ENCODE results near the gene TBCE.

The TBCE gene

DNA sequence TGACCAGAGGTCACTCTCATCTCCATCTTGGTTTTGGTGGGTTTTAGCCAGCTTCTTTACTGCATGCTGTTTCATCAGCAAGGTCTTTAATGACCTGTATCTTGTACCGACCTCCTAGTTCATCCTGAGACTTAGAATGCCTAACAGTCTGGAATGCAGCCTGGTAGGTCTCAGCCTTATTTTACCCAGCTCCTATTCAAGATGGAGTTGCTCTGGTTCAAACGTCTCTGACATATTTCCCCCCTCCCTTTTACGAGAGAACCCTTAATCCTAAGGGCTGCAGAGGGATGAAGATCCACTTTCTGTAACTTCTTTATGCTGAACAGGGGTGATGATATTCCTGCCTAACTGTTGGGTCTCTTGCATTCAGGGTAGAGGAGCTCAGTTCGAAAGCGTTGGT is 43.2 kb downstream of the TBCE start:
- DNase-seq = no peak

GRCh38 chr1:235411489-235412486 is 44.6 kb downstream of the TBCE start:
- DNase-seq = no peak

GRCh38 chr1:235415008-235415904 is 48.0 kb downstream of the TBCE start:
- peak; percentile 68 to 75 for DNase-seq

GRCh38 chr1:235416662-235417049 is 49.4 kb downstream of the TBCE start:
- DNase-seq = no peak

DNA sequence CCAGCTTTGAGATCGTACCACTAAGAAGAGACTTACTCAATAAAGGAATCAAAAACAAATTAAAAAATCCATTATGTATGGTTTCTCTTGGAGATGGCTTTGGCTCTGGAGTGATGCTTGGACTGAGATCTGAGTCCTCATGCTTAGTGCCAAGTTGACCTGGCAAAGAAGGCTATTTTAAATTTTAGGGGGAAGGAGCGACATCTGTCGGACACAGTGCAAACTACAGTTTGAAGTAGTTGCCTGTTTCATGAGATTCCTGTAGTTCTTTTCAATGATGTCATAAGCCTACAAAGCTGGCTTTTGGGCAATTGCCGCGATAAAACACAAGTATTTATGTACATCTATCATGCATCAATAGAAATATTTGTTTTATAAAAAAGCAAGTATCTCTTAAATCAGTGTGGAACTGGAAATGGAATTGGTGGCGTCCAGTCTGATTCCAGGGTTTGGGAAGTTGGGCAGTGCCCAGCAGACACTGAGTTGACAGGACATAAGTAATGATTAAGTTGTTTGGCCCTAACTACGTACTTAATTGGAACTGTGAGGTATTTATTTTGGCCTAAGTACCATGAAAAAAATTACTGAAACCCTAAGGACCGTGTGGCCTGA is 50.0 kb downstream of the TBCE start:
- peak; percentile 58 to 77 for DNase-seq

DNA sequence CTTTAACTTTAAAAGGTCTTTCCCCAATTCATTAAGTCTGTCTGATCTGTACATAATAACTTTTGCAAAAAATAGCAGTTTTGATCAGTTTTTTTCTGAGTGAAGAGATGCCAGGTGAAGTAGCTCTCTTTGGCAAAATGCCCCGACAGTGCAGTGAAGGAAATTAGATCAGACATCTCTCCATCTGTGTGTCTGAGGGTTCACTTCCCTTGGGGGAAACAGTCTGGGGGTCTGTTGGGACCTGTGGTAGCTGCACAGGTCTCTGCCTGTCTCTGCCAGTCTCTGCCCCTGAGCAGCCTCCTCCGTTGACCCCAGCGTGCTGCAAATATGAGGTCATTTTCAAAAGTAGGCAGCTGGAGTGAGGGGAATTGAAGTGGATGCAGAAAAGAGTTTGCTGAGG is 54.5 kb downstream of the TBCE start:
- no peak for DNase-seq

GRCh38 chr1:235423214-235423652 is 56.0 kb downstream of the TBCE start:
- no peak for DNase-seq

DNA sequence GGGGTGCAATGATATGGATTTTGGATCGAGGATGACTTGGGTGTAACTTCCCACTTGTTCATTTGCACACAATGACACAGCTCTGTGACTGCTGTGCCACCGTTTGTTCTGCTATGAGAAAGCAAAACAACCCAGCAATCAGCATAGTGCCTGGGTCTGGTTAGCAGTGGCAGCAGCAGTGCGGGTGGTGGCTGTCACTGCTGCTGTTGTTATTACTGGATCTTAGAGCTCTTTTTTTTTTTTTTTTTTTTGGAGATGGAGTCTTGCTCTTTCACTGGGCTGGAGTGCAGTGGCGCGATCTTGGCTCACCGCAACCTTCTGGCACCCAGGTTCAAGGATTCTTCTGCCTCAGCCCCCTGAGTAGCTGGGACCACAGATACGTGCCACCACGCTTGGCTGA is 56.9 kb downstream of the TBCE start:
- no peak for DNase-seq

DNA sequence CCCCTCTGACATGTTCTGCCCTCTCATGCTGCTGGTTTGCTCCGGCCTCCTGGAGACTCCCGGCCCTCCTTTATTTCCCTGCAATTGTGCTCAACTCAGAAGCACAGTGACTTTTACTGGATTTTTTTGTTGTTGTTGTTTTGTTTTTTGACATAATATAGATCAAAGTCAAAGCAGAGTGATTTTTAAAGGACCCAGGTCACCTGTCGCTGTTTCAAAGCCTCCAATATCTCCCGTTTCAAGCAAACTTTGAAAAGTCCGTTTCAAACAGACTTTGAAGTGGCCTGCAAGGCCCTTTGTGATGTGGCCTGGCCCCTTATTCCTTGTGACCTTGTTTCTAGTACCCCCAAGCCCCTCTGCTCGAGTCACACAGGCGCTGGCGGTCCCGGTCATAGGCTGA is 58.1 kb downstream of the TBCE start:
- DNase-seq = no peak

- no peak for DNase-seq
These were observed 58.9 kb downstream of the TBCE start for GRCh38 chr1:235426143-235426542.

DNA sequence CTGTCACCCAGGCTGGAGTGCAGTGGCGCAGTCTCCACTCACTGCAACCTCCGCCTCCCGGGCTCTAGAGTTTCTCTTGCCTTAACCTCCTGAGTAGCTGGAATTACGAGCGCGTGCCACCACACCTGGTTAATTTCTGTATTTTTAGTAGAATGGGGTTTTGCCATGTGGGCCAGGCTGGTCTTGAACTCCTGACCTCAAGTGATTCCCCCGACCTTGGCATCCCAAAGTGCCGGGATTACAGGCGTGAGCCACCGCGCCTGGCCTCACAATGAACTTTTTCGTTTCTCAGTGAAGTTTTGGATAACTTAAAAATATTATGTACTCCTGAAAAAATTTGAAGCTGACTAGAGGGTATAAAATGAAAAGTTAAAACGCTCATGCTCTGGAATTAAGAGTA is 59.5 kb downstream of the TBCE start:
- DNase-seq = no peak

- no peak for DNase-seq
These were observed 60.2 kb downstream of the TBCE start for GRCh38 chr1:235427447-235427846.

GRCh38 chr1:235429143-235429542 is 61.9 kb downstream of the TBCE start:
- no peak for DNase-seq

DNA sequence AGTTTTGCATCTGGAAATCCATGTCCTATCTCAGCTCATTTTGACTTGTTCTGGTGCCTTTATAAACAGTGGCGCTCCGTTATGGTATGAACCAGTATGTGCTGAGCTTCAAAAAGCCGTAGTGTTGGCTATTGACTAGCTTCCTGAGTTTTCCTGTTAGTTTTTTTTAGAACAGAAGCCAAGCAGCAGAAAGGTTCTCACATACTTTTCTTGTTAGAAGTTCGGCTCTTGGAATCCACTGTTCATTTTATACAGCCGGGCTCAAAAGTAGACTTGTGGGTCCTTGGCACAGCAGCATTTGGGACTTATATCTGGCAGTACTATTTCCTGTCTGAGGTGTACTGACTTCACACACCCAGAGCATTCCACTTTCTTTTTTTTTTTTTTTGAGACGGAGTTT is 63.8 kb downstream of the TBCE start:
- no peak for DNase-seq

- DNase-seq = no peak
These were observed 66.8 kb downstream of the TBCE start for GRCh38 chr1:235434001-235434400.

DNA sequence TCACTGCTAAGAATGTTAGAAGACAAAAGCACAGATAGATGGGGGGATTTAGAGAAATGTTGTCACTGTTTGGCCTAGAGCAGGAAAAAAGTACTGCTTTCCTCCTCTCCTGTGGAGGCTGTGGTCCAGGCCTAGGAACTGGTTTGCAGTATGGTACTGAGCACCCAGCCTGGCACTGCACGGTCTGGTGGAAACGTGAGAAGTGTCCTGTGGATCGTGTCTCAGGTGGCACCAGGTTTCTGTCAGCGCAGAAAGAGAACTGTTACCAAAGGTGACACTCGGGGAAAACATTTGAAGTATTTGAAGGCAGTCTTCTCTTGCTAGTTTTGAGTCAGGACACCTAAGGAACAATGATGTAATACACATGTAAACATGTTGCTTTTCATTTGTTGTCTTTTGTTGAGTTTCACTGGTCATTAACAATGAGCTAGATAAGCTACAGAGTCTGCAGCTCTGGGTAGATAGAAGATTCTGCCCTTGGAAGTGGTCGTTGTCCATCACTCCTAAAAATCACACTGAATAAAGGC is 74.0 kb downstream of the TBCE start:
- DNase-seq = no peak

DNA sequence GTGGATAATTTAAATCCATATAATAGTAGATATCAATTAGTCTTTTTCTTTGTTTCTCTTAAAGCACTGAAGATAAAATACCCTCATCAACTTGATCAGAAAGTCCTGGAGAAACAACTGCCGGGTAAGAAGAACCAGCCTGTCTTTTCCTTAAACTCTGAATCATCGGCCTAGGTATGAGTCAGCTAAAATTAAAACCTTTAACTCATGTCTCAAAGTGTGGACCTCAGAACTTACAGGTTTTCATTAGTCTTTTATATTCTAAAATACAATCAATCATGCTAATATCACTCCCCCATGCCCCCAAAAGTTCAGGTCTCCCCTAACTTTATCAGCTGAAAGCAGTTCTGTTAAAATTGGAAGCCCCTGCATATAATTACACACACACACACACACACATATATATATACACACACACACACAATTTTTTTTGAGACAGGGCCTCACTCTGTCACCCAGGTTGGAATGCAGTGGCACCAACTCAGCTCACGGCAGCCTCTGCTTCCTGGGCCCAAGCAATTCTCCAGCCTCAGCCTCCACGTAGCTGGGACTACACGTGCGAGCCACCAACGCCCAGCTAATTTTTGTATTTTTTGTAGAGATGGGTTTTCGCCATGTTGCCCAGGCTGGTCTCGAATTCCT is 75.7 kb downstream of the TBCE start:
- no peak for DNase-seq

DNA sequence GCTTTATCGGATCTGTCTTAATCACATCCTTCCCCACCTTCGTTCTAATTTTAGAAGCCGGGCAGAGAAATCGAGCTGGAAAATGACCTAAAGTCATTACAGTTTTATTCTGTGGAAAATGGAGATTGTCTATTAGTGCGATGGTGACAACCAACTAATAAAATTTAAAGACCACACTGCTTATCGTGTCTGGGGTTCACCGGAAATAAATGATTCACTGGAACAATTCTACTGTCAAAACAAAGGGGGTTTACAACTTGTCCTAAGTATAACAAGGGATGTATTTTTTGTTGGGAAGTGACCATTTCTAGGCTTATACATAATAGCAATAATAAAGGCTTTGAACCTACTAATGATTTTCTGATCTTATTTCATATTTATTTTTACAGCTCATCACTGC is 81.4 kb downstream of the TBCE start:
- DNase-seq = no peak

- DNase-seq = no peak
These were observed 83.2 kb downstream of the TBCE start for GRCh38 chr1:235450433-235450832.

DNA sequence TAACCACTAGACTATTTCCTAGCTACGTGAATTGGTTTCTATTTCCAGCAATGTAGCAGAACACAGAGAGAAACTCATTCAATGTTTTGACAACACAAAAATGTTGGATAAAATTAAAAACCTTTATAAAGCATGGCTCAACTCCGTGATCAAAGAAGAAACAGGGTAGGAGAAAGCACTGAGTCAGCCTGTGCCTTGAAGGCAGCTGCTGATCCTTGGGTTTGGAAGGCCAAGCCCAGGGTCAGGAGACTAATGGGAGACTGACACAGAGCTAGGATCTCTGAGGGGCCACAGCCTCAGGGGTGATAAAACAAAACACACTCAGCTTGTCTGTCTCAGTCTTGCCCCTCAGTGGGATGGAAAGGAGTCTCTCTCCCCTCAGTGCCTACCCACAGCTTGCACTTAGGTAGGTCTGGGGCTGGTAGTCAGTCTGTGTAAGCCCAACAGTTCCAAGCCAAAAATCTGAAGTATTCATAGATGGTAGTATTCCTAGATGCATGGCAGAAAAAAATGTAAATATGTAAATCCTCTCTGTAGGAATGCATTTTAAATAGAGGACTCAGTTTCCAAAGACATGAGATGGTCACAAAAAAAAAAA is 83.8 kb downstream of the TBCE start:
- no peak for DNase-seq

GRCh38 chr1:235454021-235454420 is 86.8 kb downstream of the TBCE start:
- DNase-seq = no peak

- DNase-seq = no peak
These were observed 87.9 kb downstream of the TBCE start for GRCh38 chr1:235455097-235455496.
